GM23248 (cell line): ENCODE data around the gene CNIH3. TPM values are rescaled to one million over a fixed set of nuclear protein-coding genes. Genes with fewer than 3 reads are reported as not detected.

ENCODE experiments used
- DNase-seq: peaks from one replicate; pipeline ENCODE4 v3.0.0-alpha.2; 2015
- H2AFZ ChIP-seq: fragments of 200-600 bp; sonication (generic); 2 replicates; pipeline ENCODE4 v1.6.1; 2016; ENCODE audit warnings: antibody characterized with exemption
- H3F3A ChIP-seq: fragments of 200-600 bp; sonication (generic); 2 replicates; pipeline ENCODE4 v1.6.1; 2016; ENCODE audit warnings: mild to moderate bottlenecking, antibody characterized with exemption, mixed run types; ENCODE audit not compliant: insufficient read depth
- H3K27ac ChIP-seq: fragments of 200-600 bp; sonication (generic); 2 replicates; pipeline ENCODE4 v1.5.1; 2016; ENCODE audit warnings: mild to moderate bottlenecking
- H3K27me3 ChIP-seq: fragments of 200-600 bp; sonication (generic); replicated peaks from 2 replicates; pipeline ENCODE4 v1.6.1; 2016; ENCODE audit warnings: mild to moderate bottlenecking; ENCODE audit not compliant: insufficient read depth
- H3K36me3 ChIP-seq: fragments of 200-600 bp; sonication (generic); 2 replicates; pipeline ENCODE4 v1.6.1; 2016; ENCODE audit warnings: low read depth, mild to moderate bottlenecking
- H3K4me1 ChIP-seq: fragments of 200-600 bp; sonication (generic); 2 replicates; pipeline ENCODE4 v1.6.1; 2016; ENCODE audit warnings: mild to moderate bottlenecking; ENCODE audit not compliant: insufficient read depth
- H3K4me2 ChIP-seq: fragments of 200-600 bp; sonication (generic); one replicate; pipeline ENCODE4 v1.6.1; 2016; ENCODE audit warnings: mild to moderate bottlenecking; ENCODE audit not compliant: unreplicated experiment
- H3K4me3 ChIP-seq: fragments of 200-600 bp; sonication (generic); 2 replicates; pipeline ENCODE4 v1.5.1; 2016; ENCODE audit warnings: mild to moderate bottlenecking
- H3K79me2 ChIP-seq: fragments of 200-600 bp; sonication (generic); 2 replicates; pipeline ENCODE4 v1.6.1; 2016; ENCODE audit warnings: mild to moderate bottlenecking; ENCODE audit not compliant: insufficient read depth
- H3K9ac ChIP-seq: fragments of 200-600 bp; sonication (generic); 2 replicates; pipeline ENCODE4 v1.6.1; 2016; ENCODE audit warnings: mild to moderate bottlenecking
- H3K9me2 ChIP-seq: fragments of 200-600 bp; sonication (generic); 2 replicates; pipeline ENCODE4 v1.6.1; 2016; ENCODE audit warnings: mixed run types, mild to moderate bottlenecking, moderate library complexity; ENCODE audit not compliant: insufficient read depth
- H3K9me3 ChIP-seq: fragments of 200-600 bp; sonication (generic); one replicate; pipeline ENCODE4 v1.6.1; 2017; ENCODE audit warnings: low read depth
- H4K20me1 ChIP-seq: fragments of 200-600 bp; sonication (generic); 2 replicates; pipeline ENCODE4 v1.6.0; 2016; ENCODE audit not compliant: insufficient read depth
- EZH2 ChIP-seq: fragments of 200-600 bp; sonication (generic); IDR thresholded peaks from 2 replicates; pipeline ENCODE4 v1.6.1; 2018; ENCODE audit warnings: antibody characterized with exemption, mild to moderate bottlenecking; ENCODE audit not compliant: insufficient read depth, poor library complexity, severe bottlenecking
- EZH2phosphoT487 ChIP-seq: fragments of 200-600 bp; sonication (generic); IDR thresholded peaks from 2 replicates; pipeline ENCODE4 v1.6.1; 2018; ENCODE audit warnings: antibody characterized with exemption, moderate library complexity, mild to moderate bottlenecking, low read depth; ENCODE audit not compliant: insufficient read depth
- WGBS, 2 experiments: methylation state at CpG; one replicate each; pipeline ENCODE4 v1.1.6; 2015 to 2017; ENCODE audit warnings: low lambda C conversion rate in 2 of 2, low coverage in 1 of 2; ENCODE audit errors: missing lambda C conversion rate in 2 of 2; 5-methylcytosine and 5-hydroxymethylcytosine counted together
- in situ Hi-C: fragments of 300-500 bp; cut with MboI; formaldehyde crosslinking; loops from 2 replicates; pipeline ENCODE4 v1.15.0; 2020
- polyA plus RNA-seq: library from polyadenylated mRNA; unstranded; fragments of >200 nt; fragmentation: Nextera tagmentation; extraction: Ambion mirVana; gene quantifications from 2 replicates; pipeline ENCODE4 v1.2.1, GENCODE V29; 2016
- total RNA-seq: library from RNA; depleted of rRNA; stranded (reverse); fragments of >200 nt; shearing (Covaris generic); gene quantifications from 2 replicates; pipeline ENCODE4 v1.2.3, GENCODE V29; 2014

The CNIH3 gene
- total and polyA plus RNA-seq, 2 experiments from 2014 or later = 4.7 to 6.4 TPM

- peak; percentile 87 for DNase-seq
Observed at GRCh38 chr1:224736619-224737352, 120.7 kb downstream of the CNIH3 start.

GRCh38 chr1:224737353-224737727 is 121.2 kb downstream of the CNIH3 start:
- Histone ChIP-seq H3K27me3 (no peaks in the 10 kb centered on the region), H3K9me3 (no peaks in the 10 kb centered on the region), H4K20me1 (no peaks in the 10 kb centered on the region), H3K4me1 (peaks cover 28% of the 10 kb centered on the region), H3K27ac (peak overlapping the region; percentile 81), H3K9me2 (no peaks in the 10 kb centered on the region), H3K4me2 (peak overlapping the region; percentile 81), H3K36me3 (no peaks in the 10 kb centered on the region), H2AFZ (peak overlapping the region; percentile 73), H3K79me2 (no peaks in the 10 kb centered on the region), H3F3A (0 out of 2 replicates have a peak, but pooled peaks cover 7% of the 10 kb centered on the region), H3K9ac (peak overlapping the region; percentile 71), H3K4me3 (0 out of 2 replicates have a peak overlapping the region, but pooled peaks have one; percentile 17)
- WGBS, 2 experiments = 6 to 12% methylated on average over 10 of the region's 10 CpGs
- in situ Hi-C loops = no loop called here
- no peak for DNase-seq
- TF ChIP-seq EZH2 = no peak
- no peak for TF ChIP-seq EZH2phosphoT487

More at GRCh38 chr1:224736619-224737352, 120.7 kb downstream of the CNIH3 start:
- peak overlapping the region; percentile 71 for H3K9ac ChIP-seq
- TF ChIP-seq EZH2 = no peak
- TF ChIP-seq EZH2phosphoT487 = no peak
- no peaks in the 10 kb centered on the region for H3K9me2 ChIP-seq
- H3K4me2 ChIP-seq = peak overlapping the region; percentile 81
- H3K27ac ChIP-seq = peak overlapping the region; percentile 81
- H2AFZ ChIP-seq = peak overlapping the region; percentile 73
- no peaks in the 10 kb centered on the region for H3K79me2 ChIP-seq
- no peaks in the 10 kb centered on the region for H3K27me3 ChIP-seq
- H3K9me3 ChIP-seq = no peaks in the 10 kb centered on the region
- WGBS, 2 experiments = 22 to 24% methylated on average over 16 of the region's 16 CpGs
- 0 out of 2 replicates have a peak, but pooled peaks cover 7% of the 10 kb centered on the region for H3F3A ChIP-seq
- H3K4me1 ChIP-seq = peaks cover 28% of the 10 kb centered on the region
- in situ Hi-C loops = no loop called here
- H3K4me3 ChIP-seq = 0 out of 2 replicates have a peak overlapping the region, but pooled peaks have one; percentile 17
- H3K36me3 ChIP-seq = no peaks in the 10 kb centered on the region
- no peaks in the 10 kb centered on the region for H4K20me1 ChIP-seq

GRCh38 chr1:224739303-224739996 is 123.3 kb downstream of the CNIH3 start:
- no peaks in the 10 kb centered on the region for H3K36me3 ChIP-seq
- TF ChIP-seq EZH2 = no peak
- no peak for TF ChIP-seq EZH2phosphoT487
- H3K9me3 ChIP-seq = no peaks in the 10 kb centered on the region
- no peak overlapping the region for H3K4me2 ChIP-seq
- H3K4me1 ChIP-seq = peaks cover 16% of the 10 kb centered on the region
- no peaks in the 10 kb centered on the region for H3K27me3 ChIP-seq
- no peaks in the 10 kb centered on the region for H3K9me2 ChIP-seq
- H3K9ac ChIP-seq = no peak overlapping the region
- H3K27ac ChIP-seq = no peak overlapping the region
- WGBS, 2 experiments = 89 to 91% methylated on average over 12 of the region's 12 CpGs
- no peak overlapping the region for H3K4me3 ChIP-seq
- no peaks in the 10 kb centered on the region for H3F3A ChIP-seq
- H2AFZ ChIP-seq = no peak overlapping the region
- no peaks in the 10 kb centered on the region for H3K79me2 ChIP-seq
- H4K20me1 ChIP-seq = no peaks in the 10 kb centered on the region
- in situ Hi-C loops = no loop called here
- DNase-seq = no peak

GRCh38 chr1:224739997-224740684 is 124.0 kb downstream of the CNIH3 start:
- TF ChIP-seq EZH2phosphoT487 (no peak), EZH2 (no peak)
- H3K4me3 ChIP-seq = no peak overlapping the region
- no peak overlapping the region for H3K9ac ChIP-seq
- WGBS, 2 experiments = 74 to 83% methylated on average over 7 of the region's 7 CpGs
- H3K36me3 ChIP-seq = no peaks in the 10 kb centered on the region
- no peaks in the 10 kb centered on the region for H4K20me1 ChIP-seq
- no peaks in the 10 kb centered on the region for H3K9me2 ChIP-seq
- H3K27me3 ChIP-seq = no peaks in the 10 kb centered on the region
- in situ Hi-C loops = no loop called here
- H2AFZ ChIP-seq = no peak overlapping the region
- peaks cover 16% of the 10 kb centered on the region for H3K4me1 ChIP-seq
- H3K9me3 ChIP-seq = no peaks in the 10 kb centered on the region
- H3K79me2 ChIP-seq = no peaks in the 10 kb centered on the region
- no peak for DNase-seq
- H3F3A ChIP-seq = no peaks in the 10 kb centered on the region
- no peak overlapping the region for H3K27ac ChIP-seq
- H3K4me2 ChIP-seq = no peak overlapping the region
